Measurements from ENCODE around the gene DNAAF5. TPM values are rescaled to one million over a fixed set of nuclear protein-coding genes. Genes with fewer than 3 reads are reported as not detected.

The DNAAF5 gene
- total RNA-seq, 2 experiments from 2014 or later, result 36.4 to 36.8 TPM

- H3K36me3 Mint-ChIP-seq (ENCODE audit: low read depth), result peaks cover 27% of the 10 kb centered on the region
- CTCF ChIA-PET, result no interaction called here
Observed at GRCh38 chr7:778271-778967, 51.9 kb downstream of the DNAAF5 start.

GRCh38 chr7:778968-779451 lies 52.5 kb downstream of the DNAAF5 start:
- H3K9me3 Mint-ChIP-seq, result no peaks in the 10 kb centered on the region
- H3K36me3 Mint-ChIP-seq (ENCODE audit: low read depth), result peaks cover 31% of the 10 kb centered on the region
- CTCF ChIA-PET, result no interaction called here
- H3K27ac Mint-ChIP-seq, result no peak overlapping the region
- H3K4me3 Mint-ChIP-seq, result no peak overlapping the region
- ATAC-seq, result no peak
- H3K27me3 Mint-ChIP-seq, result no peaks in the 10 kb centered on the region
- no peak for TF ChIP-seq CTCF (IDR thresholded peaks at IDR 0.05)
- intact Hi-C loops (cut with micrococcal nuclease), result no loop called here
- POLR2A ChIA-PET, result no interaction called here
- no peaks in the 10 kb centered on the region for H3K4me1 Mint-ChIP-seq (ENCODE audit: low read depth)
- no peak for DNase-seq

More at GRCh38 chr7:778271-778967, 51.9 kb downstream of the DNAAF5 start:
- POLR2A ChIA-PET, result no interaction called here
- intact Hi-C loops (cut with micrococcal nuclease), result no loop called here
- Mint-ChIP-seq H3K27ac (no peak overlapping the region), H3K9me3 (no peaks in the 10 kb centered on the region), H3K27me3 (no peaks in the 10 kb centered on the region), H3K4me3 (no peak overlapping the region), H3K4me1 (ENCODE audit: low read depth) (no peaks in the 10 kb centered on the region)
- TF ChIP-seq CTCF (IDR thresholded peaks at IDR 0.05), result no peak
- ATAC-seq (no peak), DNase-seq (no peak)

- ATAC-seq (no peak), DNase-seq (no peak)
- no peak for TF ChIP-seq CTCF (IDR thresholded peaks at IDR 0.05)
- Mint-ChIP-seq H3K27ac (no peak overlapping the region), H3K36me3 (ENCODE audit: low read depth) (peaks cover 34% of the 10 kb centered on the region), H3K4me3 (no peak overlapping the region), H3K27me3 (no peaks in the 10 kb centered on the region), H3K9me3 (no peaks in the 10 kb centered on the region), H3K4me1 (ENCODE audit: low read depth) (no peaks in the 10 kb centered on the region)
- POLR2A ChIA-PET, result no interaction called here
- intact Hi-C loops (cut with micrococcal nuclease), result no loop called here
- CTCF ChIA-PET, result no interaction called here
Observed at GRCh38 chr7:779480-779879, 53.0 kb downstream of the DNAAF5 start.

GRCh38 chr7:780081-780480 lies 53.6 kb downstream of the DNAAF5 start:
- ChIA-PET CTCF (interaction anchor here (0.7 kb wide), 1 partner anchor 65 kb away, joined by 3 read pairs; no protein-coding TSS in a partner anchor), POLR2A (no interaction called here)
- Mint-ChIP-seq H3K27me3 (no peaks in the 10 kb centered on the region), H3K4me3 (no peak overlapping the region), H3K27ac (no peak overlapping the region), H3K9me3 (no peaks in the 10 kb centered on the region), H3K4me1 (ENCODE audit: low read depth) (no peaks in the 10 kb centered on the region), H3K36me3 (ENCODE audit: low read depth) (peaks cover 31% of the 10 kb centered on the region)
- intact Hi-C loops (cut with micrococcal nuclease), result no loop called here
- TF ChIP-seq CTCF (IDR thresholded peaks at IDR 0.05), result no peak
- ATAC-seq (no peak), DNase-seq (no peak)

DNA sequence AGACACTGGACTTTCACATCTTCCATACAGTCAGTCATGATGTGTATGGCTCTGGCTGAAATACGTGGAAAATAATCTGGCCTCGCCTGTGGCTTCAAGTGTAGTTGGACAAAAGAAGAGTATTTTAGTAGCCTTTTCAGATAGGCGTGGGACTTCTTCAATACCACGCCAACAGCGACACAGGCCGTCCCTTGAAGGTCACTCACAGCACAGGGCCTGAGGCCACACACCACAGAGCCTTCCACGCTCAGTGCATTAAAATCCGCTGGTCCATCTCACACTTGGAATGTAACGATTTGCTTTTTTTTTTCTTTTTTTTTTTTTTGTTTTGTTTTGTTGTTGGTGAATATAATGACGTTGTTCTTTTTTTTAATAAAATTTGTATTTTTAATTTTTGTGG lies 54.0 kb downstream of the DNAAF5 start:
- CTCF ChIA-PET, result interaction anchor here (0.7 kb wide), 1 partner anchor 65 kb away, joined by 3 read pairs; no protein-coding TSS in a partner anchor
- no peak for TF ChIP-seq CTCF (IDR thresholded peaks at IDR 0.05)

More for the DNA sequence above, 54.0 kb downstream of the DNAAF5 start:
- no peaks in the 10 kb centered on the region for H3K9me3 Mint-ChIP-seq
- H3K4me1 Mint-ChIP-seq (ENCODE audit: low read depth), result no peaks in the 10 kb centered on the region
- no peak for ATAC-seq
- intact Hi-C loops (cut with micrococcal nuclease), result no loop called here
- H3K27me3 Mint-ChIP-seq, result no peaks in the 10 kb centered on the region
- H3K4me3 Mint-ChIP-seq, result no peak overlapping the region
- peaks cover 29% of the 10 kb centered on the region for H3K36me3 Mint-ChIP-seq (ENCODE audit: low read depth)
- no peak for DNase-seq
- H3K27ac Mint-ChIP-seq, result no peak overlapping the region
- POLR2A ChIA-PET, result no interaction called here

Measured in activated CD8-positive, alpha-beta T cell treated with anti-CD3 and anti-CD28 coated beads for 36 hours (primary cell).